NOMO-1 (cell line): ENCODE measurements around the gene FBXO27.
"Not testable (repeated sequence)": the region's sequence is repeated elsewhere in the genome, so short reads cannot be mapped to it uniquely, and the experiment has no call there.

Source experiments
- DNase-seq, 2 experiments: peaks; one replicate each; lab custom pipeline; 2025; ENCODE audit not compliant: unreplicated experiment in 2 of 2; lab: John Stamatoyannopoulos, UW

Gene FBXO27, protein sequence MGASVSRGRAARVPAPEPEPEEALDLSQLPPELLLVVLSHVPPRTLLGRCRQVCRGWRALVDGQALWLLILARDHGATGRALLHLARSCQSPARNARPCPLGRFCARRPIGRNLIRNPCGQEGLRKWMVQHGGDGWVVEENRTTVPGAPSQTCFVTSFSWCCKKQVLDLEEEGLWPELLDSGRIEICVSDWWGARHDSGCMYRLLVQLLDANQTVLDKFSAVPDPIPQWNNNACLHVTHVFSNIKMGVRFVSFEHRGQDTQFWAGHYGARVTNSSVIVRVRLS

DNA sequence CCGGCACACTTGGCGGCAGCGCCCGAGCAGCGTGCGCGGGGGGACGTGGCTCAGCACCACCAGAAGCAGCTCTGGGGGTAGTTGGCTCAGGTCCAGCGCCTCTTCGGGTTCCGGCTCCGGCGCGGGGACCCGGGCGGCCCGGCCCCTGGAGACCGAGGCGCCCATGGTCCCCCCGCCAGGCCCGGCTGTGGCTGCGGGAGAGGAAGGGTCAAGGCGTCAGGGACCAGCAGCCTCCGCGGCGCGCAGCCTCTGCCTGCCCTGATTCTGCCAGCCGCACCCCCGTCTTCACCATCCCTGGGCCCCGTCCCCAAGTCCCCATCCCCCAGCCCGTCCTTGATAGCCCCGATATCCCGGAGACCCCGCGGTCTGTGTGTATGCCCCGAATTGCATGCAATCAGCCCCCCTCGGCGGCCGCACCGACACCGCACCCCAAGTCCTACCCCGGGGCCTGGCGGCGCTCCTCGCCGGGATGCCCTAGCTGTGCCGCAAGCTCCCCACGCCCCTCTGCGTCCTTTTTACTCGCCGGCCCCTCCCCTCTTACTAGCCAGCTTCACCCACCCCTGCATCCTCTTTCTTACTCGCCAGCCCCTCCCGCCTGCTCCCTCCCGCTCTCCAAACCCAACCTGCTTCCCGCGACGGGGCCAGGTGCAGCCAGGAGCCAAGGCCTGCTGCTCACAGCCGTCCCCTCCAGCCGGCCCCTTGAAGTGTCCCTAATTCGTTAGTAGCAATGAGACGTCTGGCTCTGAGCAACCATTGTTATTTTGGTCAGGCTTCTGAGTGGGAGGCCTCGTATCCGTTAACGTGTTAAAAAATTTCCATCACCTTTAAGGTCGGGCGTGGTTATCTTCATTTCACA is at the start of gene FBXO27:
TSS of gene FBXO27 (minus strand) at position 487 of the 856 bp plus-strand sequence. CDS start at position 165, 322 bp downstream.
- DNase-seq: no peak

DNA sequence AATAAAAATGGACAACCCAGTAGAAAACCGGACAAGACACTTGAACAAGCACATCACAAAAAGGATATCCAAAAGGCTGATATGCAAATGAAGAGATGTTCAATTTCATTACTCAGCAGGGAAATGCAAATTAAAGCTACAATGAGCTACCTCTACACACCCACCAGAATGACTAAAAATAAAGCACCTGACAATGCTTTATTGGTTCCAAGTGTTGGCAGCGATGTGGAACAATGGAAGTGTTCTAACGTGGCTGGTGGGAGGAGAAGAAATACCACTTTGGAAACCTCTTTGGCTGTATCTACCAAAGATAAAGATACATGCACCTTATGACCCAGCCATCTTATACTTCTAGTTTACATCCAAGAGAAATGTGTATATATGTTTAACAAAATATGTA is 48.1 kb upstream of the FBXO27 start:
- no peak for DNase-seq

DNA sequence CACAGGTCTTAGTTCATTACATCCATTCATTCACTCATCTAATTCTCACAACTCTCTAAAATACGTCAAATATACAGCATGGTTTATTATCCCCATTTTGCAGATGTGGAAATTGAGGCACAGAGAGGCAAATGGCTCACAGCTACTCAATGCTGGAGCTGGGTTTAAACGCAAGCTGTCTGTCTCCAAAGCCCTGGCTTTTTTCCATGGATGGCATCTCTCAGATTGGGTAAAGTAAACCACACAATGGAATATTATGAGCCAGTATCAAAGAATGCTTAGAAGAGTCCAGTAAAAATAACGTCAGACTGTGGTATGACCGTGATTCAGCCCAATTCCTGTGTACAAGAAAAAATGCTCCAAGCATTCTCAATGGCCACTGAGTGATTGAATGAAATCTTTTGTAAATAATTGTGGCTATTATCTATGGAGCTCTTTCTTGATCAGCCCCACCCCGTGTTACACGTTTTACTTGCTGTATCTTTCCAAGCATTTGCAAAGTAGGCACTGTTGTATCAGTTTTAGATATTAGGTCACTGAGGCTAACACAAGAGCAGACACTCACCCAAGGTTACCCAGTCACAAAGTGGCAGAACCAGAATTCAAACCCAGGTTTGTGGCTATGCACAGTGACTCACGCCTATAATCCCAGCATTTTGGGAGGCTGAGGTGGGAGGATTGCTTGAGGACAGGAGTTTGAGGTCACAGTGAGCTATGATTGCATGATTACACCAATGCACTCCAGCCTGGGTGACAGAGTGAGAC is 46.3 kb upstream of the FBXO27 start:
- DNase-seq: no peak

DNA sequence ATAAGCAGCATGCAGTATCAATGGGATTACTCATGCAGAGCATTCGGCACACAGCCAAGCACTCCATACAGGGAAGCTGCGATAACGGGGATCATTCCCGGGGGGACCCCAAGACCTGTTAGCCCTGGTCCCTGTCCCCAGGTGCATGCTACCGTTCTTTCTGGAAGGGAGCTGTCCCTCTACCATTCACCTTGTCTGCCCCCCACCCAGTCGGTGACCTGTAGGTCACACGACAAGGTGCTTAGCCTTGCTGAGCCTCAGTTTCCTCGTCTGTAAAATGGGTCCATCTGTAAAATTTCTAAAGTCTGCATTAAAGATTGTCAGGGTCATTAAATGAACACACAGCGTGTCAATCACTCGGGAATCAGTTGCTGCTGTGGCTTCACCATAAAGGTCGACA is 45.0 kb upstream of the FBXO27 start:
- no peak for DNase-seq

DNA sequence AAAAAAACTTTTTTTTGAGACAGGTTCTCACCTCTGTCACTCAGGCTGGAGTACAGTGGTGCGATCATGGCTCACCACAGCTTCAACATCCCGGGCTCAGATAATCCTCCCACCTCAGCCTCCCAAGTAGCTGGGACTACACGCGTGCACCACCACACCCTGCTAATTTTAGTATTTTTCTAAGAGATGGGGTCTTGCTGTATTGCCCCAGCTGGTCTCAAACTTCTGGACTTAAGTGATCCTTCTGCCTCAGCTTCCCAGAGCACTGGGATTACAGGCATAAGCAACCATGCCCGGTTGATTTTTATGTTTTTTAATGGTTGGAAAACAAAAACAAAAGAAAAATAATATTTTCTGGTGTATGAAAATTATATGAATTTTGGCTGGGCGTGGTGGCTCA is 42.6 kb upstream of the FBXO27 start:
- no peak for DNase-seq

DNA sequence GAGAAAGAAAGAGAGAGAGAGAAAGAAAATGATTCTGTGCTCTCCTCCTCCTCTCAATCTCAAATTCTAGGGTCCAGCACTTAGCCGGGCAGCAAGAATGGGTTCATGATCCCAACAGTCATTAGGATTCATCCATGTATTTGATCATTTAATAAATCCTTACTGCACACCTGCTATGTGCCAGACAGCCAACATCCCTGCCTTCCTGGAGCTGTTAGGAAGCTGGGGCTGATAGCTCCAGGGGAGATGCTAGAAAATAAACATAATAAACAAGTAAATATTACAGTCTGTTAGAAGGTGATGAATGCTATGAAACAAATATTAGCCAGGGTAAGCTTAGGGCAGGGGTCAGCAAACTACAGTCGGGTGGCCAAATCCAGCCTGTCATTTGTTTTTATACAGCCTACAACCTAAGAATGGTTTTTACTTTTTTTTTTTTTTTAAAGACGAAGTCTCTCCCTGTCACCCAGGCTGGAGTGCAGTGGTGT is 41.9 kb upstream of the FBXO27 start:
- no peak for DNase-seq

DNA sequence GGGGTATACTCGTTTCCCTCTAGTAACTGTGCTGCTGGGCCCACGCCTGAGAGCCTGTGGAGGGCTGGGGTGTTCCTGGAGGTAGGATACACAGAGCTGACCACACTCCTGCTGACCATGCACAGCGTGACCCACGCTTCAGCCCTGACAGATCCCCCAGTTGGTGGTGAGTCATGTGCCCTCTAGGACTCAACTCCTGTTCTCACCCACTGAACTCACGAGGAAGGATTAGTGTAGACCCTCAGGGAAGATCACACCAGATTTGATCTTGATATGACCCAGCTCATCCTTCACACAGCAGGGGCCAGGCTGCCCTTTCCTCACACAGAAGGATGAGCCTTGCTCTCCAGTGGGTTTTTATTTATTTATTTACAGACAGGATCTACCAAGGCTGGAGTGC is 38.5 kb upstream of the FBXO27 start:
- DNase-seq: no peak

DNA sequence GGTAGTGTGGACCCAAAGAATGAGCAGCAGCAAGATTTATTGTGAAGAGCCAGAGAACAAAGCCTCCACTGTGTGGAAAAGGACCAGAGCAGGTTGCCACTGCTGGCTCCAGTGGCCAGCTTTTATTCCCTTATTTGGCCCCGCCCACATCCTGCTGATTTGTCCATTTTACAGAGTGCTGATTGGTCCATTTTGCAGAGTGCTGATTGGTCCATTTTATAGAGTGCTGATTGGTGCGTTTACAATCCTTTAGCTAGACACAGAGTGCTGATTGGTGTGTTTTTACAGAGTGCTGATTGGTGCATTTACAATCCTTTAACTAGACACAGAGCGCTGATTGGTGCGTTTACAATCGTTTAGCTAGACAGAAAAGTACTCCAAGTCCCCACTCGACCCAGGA is 35.9 kb upstream of the FBXO27 start:
- not testable (repeated sequence) for DNase-seq

DNA sequence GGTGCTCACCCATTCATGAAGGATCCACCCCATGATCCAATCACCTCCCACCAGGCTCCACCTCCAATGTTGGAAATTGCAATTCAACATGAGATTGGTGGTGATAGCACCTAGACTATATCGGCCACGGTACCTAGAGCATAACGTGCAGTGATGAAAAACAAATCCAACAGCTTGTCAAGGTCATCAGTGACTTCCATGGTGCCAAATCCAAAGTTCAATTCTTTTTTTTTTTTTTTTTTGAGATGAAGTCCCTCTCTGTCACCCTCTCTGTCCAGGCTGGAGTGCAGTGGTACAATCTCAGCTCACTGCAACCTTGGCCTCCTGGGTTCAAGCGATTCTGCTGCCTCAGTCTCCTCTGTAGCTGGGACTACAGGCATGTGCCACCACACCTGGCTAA is 34.8 kb upstream of the FBXO27 start:
- no peak for DNase-seq

DNA sequence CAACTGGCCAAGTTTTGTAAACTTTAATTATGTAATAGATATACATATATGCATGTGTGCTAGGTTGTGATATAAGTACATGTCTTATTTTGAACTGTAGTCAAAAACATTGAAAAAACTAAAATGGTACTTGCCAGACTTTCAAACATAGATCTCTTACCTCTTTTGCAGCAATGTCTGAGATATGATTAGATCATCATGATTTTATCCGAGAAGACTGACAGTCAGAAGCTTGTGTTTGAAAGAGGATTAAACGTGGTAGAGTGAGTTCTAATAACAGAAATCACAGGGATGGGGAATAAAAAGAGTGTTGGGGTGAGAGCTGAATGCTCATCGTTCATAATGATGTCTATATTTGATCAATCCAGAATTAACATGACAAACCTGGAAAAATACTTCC is 33.6 kb upstream of the FBXO27 start:
- no peak for DNase-seq

DNA sequence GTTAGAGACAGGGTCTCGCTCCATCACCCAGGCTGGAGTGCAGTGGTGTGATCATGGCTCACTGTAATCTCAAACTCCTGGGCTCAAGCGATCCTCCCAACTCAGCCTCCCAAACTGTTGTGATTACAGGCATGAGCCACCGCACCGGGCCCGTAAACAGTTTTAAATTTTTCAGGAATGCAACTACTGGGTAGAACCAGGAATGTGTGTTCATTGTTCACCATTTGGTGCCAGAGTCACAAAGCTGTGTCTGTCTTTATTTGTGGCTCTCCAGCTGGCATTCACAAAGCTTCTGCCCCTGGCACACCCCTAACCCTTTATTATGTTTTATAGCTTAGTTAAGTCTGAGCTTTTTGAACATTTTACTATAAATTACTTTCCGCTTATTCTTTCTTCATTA is 32.1 kb upstream of the FBXO27 start:
- DNase-seq: no peak

DNA sequence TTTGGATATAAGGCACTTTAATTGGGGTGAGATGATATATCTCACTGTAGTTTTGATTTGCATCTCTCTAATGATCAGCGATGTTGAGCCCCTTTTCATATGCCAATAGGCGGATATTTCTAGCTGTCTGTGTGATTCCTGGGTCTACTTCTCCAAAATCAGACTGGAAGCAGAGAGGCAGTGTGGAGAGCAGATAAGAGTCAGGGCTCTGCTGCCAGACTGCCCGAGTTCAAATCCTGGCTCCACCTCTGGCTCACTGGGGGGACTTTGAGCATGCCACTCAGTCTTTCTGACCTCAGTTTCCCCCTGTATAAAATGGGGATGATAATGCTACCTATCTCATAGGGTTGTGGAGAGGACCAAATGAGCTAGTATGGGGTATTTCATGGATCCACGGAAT is 27.8 kb upstream of the FBXO27 start:
- DNase-seq: no peak

DNA sequence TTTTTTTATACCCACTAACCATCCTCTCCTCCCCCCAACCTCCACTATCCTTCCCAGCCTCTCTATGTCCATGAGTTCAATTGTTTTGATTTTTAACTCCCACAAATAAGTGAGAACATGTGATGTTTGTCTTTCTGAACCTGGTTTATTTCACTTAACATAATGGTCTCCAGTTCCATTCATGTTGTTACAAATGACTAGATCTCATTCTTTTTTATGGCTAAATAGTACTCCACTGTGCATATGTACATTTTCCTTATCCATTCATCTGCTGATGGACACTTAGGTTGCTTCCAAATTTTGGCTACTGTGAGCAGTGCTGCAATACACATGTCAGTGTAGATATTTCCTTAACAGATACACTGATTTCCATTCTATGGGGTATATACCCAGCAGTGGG is 27.0 kb upstream of the FBXO27 start:
- DNase-seq: no peak

DNA sequence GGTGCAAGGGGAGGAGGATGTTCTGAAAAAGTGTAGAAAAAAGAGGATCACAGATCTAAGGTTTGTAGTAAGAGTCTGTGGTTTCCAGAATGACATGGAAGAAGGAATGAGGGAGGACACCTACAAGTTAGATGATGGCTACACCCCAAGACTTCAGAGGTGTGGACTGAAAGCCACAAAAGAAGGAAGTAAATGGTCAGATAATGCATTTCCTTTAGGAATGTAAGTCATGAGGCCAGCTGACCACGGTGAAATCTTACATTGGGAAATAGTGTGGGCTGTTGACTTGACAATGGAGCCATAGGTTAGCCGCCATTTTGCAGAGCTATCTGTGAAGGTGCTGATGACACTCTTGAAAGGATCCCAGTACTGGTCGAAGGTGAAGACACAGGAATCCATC is 25.3 kb upstream of the FBXO27 start:
- no peak for DNase-seq

DNA sequence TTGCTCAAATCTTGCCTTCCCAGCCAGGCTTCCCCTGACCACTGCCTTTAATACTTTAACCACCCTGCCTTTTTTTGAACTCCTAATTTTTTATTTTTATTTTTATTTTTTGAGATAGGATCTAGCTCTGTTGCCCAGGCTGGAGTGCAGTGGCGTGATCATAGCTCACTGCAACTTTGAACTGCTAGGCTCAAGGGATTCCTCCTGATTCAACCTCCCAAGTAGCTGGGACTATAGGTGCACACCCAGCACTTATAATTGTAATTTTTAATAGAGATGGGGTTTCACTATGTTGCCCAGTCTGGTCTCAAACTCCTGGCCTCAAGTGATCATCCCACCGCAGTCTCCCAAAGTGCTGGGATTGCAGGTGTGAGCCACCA is 21.7 kb upstream of the FBXO27 start:
- no peak for DNase-seq

DNA sequence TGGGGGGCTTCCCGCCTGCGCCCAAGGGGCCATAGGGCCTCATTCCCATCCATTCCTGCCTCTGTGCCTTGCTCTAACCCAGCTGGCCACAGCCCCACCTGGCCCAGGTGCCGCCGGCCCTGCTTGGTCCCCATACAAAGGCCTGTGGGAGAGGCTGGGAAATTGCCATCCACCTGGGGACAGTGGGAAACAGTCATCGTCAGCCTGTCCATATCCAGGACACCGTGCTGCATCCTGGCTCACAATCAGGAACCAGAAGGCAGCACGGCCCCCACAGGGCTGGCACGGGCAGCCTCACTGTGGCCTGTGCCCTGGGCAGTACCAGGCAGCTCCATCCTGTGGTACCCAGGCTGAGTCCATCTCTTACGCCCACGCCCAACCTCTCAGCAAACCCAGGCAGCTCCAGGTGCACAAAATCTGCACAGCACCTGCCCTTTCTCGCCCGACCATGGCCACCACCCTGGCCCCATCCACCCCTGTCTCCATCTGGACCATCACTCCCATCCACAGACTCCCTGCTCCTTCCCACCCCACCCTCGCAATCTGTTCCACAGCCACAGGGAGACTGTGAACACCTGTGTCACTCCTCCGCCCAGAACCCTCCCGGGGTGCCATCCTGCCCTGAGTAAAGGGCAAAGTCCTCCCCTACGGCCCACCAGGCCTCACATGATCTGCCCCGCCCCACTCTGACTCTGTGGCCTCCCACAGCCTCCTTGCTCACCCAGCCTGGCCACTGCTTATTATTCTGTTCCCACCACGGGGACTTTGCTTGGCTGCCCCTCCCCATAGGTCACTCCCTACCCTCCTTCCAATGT is 21.1 kb upstream of the FBXO27 start:
- DNase-seq: no peak

DNA sequence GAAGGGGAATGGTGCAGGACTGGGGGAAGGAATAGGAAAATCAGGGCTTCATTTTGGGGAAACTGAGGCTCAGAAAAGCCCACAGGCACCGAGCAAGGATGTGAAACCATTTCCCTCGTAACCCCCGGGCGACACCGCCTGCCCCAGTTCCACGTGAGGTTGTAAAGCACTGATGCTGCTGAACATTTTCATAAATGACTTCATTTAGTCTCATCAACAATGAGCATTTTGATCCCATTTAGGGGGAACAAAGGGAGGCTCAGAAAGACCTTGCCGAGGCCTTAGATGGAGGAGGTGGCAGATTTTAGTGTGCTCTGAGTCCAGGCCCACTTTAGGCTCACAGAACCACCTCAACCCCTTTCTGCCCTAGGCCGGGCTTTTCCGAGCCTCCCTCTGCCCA is 20.5 kb upstream of the FBXO27 start:
- DNase-seq: no peak

DNA sequence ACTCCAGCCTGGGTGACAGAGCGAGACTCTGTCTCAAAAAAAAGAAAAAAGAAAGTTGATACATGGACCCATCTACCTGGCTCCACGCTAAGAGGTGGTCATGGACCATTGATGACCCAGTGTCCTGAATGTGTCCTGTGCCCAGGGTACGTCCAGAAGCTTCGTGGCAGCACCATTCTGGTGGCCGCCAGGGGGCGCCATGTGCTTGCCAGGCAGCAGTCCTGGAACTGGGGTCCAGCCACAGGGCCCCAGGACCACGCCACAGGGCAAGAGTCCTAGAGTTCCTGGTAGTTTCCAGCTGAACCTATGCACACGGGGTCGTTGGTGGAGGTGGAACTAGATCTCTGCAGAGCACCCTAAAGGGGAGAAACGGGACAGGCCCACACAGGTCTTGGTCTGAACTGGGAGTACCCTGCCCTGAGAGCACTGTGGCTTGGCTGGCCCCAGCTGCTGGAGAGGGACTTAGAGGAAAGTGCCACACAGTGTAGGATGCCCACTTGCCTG is 19.9 kb upstream of the FBXO27 start:
- peak in 1 of 2 experiments; percentile 33 for DNase-seq

DNA sequence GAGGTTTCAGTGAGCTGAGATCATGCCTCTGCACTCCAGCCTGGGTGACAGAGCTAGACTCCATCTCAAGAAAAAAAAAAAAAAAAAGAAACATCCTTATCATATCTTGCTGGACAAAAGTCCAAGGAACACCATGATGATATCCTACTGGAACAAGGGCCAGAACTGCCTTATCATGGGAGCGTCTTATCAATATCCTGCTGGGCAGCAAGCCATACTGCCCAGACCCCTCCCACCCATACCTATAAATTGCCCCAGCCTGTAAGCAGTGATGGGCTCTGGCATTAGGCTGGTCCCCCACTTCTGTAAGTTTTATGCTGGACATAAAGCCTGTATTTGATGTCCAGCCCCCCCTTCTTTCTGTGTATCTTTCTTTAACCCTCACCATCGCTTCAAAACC is 14.7 kb upstream of the FBXO27 start:
- DNase-seq: no peak

DNA sequence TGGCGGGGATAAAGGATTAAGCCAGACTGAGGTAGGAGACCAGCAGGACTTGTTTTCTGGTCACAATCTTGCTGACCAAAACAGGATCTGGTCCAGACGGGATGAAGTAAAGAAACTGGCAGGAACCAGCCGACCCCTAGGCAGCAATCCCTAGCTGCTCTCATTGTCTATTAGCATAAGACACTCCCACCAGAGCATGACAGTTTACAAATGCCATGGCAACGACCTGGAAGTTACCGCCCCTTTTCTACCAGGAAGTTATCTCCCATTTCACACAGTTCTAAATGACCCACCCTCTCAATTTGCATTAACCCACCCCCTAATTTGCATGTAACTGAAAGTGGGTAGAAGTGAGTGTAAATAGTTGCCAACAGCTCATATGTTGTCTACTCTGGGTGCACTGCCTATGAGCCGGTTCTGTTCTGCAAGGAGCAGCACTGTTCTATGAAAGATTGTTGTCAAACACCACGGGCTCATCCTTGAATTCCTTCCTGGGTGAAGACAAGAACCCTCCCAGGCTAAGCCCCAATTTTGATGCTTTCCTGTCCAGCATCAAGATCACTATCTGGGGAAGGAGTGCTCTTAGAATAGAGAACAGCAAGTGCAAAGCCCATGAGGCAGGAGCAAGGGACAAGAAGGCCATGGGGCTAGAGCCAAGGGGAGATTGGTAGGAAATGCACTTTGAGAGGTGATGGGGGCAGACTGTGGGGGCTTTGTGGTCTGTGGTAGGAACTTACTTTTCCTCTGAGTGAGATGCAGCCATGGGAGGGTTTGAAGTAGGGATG is 13.9 kb upstream of the FBXO27 start:
- peak in 1 of 2 experiments; percentile 18 for DNase-seq
